Liver (tissue), 3 donors: ENCODE measurements around the gene NBAS.

Experiments
- ATF3 ChIP-seq: IDR thresholded peaks from 2 replicates; pipeline ENCODE4 v1.6.1; 2016; ENCODE audit warnings: antibody characterized with exemption
- CTCF ChIP-seq: fragments of 150-350 bp; IDR thresholded peaks from 2 replicates; pipeline ENCODE4 v1.5.1; 2017; ENCODE audit warnings: improper control_type of control experiment, low read depth, low read length; ENCODE audit not compliant: missing input control
- GABPA ChIP-seq, 2 donors: IDR thresholded peaks in 1 of 2; conservative IDR thresholded peaks in 1 of 2; 2 replicates each; pipeline ENCODE4 v1.6.1; 2016; ENCODE audit warnings: antibody characterized with exemption in 2 of 2, mild to moderate bottlenecking in 1 of 2, moderate library complexity in 1 of 2
- HNF4A ChIP-seq, 2 donors: conservative IDR thresholded peaks; 2 replicates each; pipeline ENCODE4 v1.6.1; 2016; ENCODE audit warnings: antibody characterized with exemption in 2 of 2, mild to moderate bottlenecking in 2 of 2
- HNF4G ChIP-seq: IDR thresholded peaks from 2 replicates; pipeline ENCODE4 v1.6.1; 2016; ENCODE audit warnings: antibody characterized with exemption
- NR2F2 ChIP-seq: IDR thresholded peaks from 2 replicates; pipeline ENCODE4 v1.6.1; 2016; ENCODE audit warnings: antibody characterized with exemption
- RAD21 ChIP-seq, 2 donors: IDR thresholded peaks; 2 replicates each; pipeline ENCODE4 v1.6.1; 2016; ENCODE audit warnings: antibody characterized with exemption in 2 of 2, mild to moderate bottlenecking in 2 of 2
- REST ChIP-seq: IDR thresholded peaks from 2 replicates; pipeline ENCODE4 v1.6.1; 2016; ENCODE audit warnings: antibody characterized with exemption, mild to moderate bottlenecking
- RXRA ChIP-seq, 2 donors: IDR thresholded peaks; 2 replicates each; pipeline ENCODE4 v1.6.1; 2017 to 2018; ENCODE audit warnings: antibody characterized with exemption in 2 of 2, mild to moderate bottlenecking in 1 of 2
- SP1 ChIP-seq: IDR thresholded peaks from 2 replicates; pipeline ENCODE4 v1.6.1; 2018; ENCODE audit warnings: antibody characterized with exemption, mild to moderate bottlenecking
- TAF1 ChIP-seq: conservative IDR thresholded peaks from 2 replicates; pipeline ENCODE4 v1.6.1; 2016; ENCODE audit warnings: antibody characterized with exemption, mild to moderate bottlenecking
- YY1 ChIP-seq: IDR thresholded peaks from 2 replicates; pipeline ENCODE4 v1.6.1; 2016; ENCODE audit warnings: antibody characterized with exemption, mild to moderate bottlenecking
- donor health status: healthy.
- donor health status: healthy.

GRCh38 chr2:15533860-15534480 lies 27.2 kb downstream of the NBAS start:
- TF ChIP-seq CTCF (no peak), YY1 (no peak), RXRA (IDR thresholded peaks at IDR 0.05) (no peak), GABPA (IDR thresholded peaks at IDR 0.05 in 1 of 2, conservative IDR thresholded peaks at IDR 0.05 in 1 of 2) (no peak), REST (no peak), TAF1 (no peak), NR2F2 (no peak), ATF3 (no peak), RAD21 (IDR thresholded peaks at IDR 0.05) (no peak), HNF4A (conservative IDR thresholded peaks at IDR 0.05) (no peak), HNF4G (no peak), SP1 (no peak)
